HG03108 (cell line): ENCODE measurements around the gene BANP.
"Not testable (repeated sequence)": the region's sequence is repeated elsewhere in the genome, so short reads cannot be mapped to it uniquely, and the experiment has no call there.

Source experiments
- ATAC-seq: cut with Tn5 transposase; IDR thresholded peaks from one replicate; pipeline ENCODE4 v1.9.1; 2021; ENCODE audit warnings: moderate library complexity; ENCODE audit not compliant: unreplicated experiment

The BANP gene

GRCh38 chr16:87950765-87951551, at the start of gene BANP:
Gene BANP, plus strand, starts transcription at chr16:87951434. Its CDS starts 23,682 bp downstream, at chr16:87975116.
- ATAC-seq: peak; percentile 87

- ATAC-seq: not testable (repeated sequence)
Observed at GRCh38 chr16:87904963-87905362, 46.3 kb upstream of the BANP start.

- ATAC-seq: not testable (repeated sequence)
Observed at GRCh38 chr16:87905521-87905920, 45.7 kb upstream of the BANP start.

- not testable (repeated sequence) for ATAC-seq
Observed at GRCh38 chr16:87908101-87908500, 43.1 kb upstream of the BANP start.

GRCh38 chr16:87909203-87909935, 41.9 kb upstream of the BANP start:
- peak; percentile 79 for ATAC-seq

GRCh38 chr16:87911106-87911763, 40.0 kb upstream of the BANP start:
- ATAC-seq: not testable (repeated sequence)

- ATAC-seq: not testable (repeated sequence)
Observed at GRCh38 chr16:87912691-87913090, 38.5 kb upstream of the BANP start.

- not testable (repeated sequence) for ATAC-seq
Observed at GRCh38 chr16:87914021-87914725, 37.1 kb upstream of the BANP start.

- ATAC-seq: no peak
Observed at GRCh38 chr16:87914812-87915211, 36.4 kb upstream of the BANP start.

- no peak for ATAC-seq
Observed at GRCh38 chr16:87917503-87917902, 33.7 kb upstream of the BANP start.

GRCh38 chr16:87918338-87918737, 32.9 kb upstream of the BANP start:
- no peak for ATAC-seq

GRCh38 chr16:87918866-87919680, 32.2 kb upstream of the BANP start:
- no peak for ATAC-seq

GRCh38 chr16:87919681-87919994, 31.6 kb upstream of the BANP start:
- ATAC-seq: no peak

- no peak for ATAC-seq
Observed at GRCh38 chr16:87921236-87921773, 29.9 kb upstream of the BANP start.

GRCh38 chr16:87922250-87922871, 28.9 kb upstream of the BANP start:
- ATAC-seq: no peak

GRCh38 chr16:87924041-87924810, 27.0 kb upstream of the BANP start:
- ATAC-seq: peak; percentile 70

GRCh38 chr16:87924811-87925670, 26.2 kb upstream of the BANP start:
- no peak for ATAC-seq
